Measurements from ENCODE around the gene CASP14.

GRCh38 chr19:15015946-15016542, 33.2 kb upstream of the CASP14 start:
- TF ChIP-seq CTCF (IDR thresholded peaks at IDR 0.05) (no peak), POLR2A (IDR thresholded peaks at IDR 0.05) (no peak), POLR2AphosphoS5 (IDR thresholded peaks at IDR 0.05; ENCODE audit: insufficient read depth in 1 of 2, low read depth in 1 of 2) (no peak)

Measured in vagina (tissue), 2 donors.